Spinal cord (tissue), 10 donors: ENCODE data around the gene SRCAP. TPM values are rescaled to one million over a fixed set of nuclear protein-coding genes. Genes with fewer than 3 reads are reported as not detected.

Experiments
- DNase-seq, 6 donors: peaks; one replicate each; pipeline versions ENCODE4 v3.0.0 to v3.0.0-alpha.2; 2013 to 2015; ENCODE audit warnings: low spot score in 6 of 6, low read depth in 4 of 6
- H3K27ac ChIP-seq: one replicate; pipeline ENCODE4 v1.5.1; 2013; ENCODE audit warnings: low read depth, low read length, control low read depth
- H3K27me3 ChIP-seq: one replicate; pipeline ENCODE4 v1.6.1; 2013; ENCODE audit warnings: low read length; ENCODE audit not compliant: control insufficient read depth, insufficient read depth
- H3K36me3 ChIP-seq: one replicate; pipeline ENCODE4 v1.6.1; 2013; ENCODE audit warnings: low read length; ENCODE audit not compliant: control insufficient read depth, insufficient read depth
- H3K4me1 ChIP-seq: one replicate; pipeline ENCODE4 v1.6.1; 2013; ENCODE audit warnings: low read length; ENCODE audit not compliant: control insufficient read depth, insufficient read depth
- H3K4me3 ChIP-seq: one replicate; pipeline ENCODE4 v1.5.1; 2013; ENCODE audit warnings: low read depth, low read length, control low read depth
- H3K9me3 ChIP-seq: one replicate; pipeline ENCODE4 v1.6.1; 2013; ENCODE audit warnings: low read length; ENCODE audit not compliant: control insufficient read depth, insufficient read depth
- WGBS: methylation state at CpG from one replicate; pipeline ENCODE4 v1.1.5; 2013; ENCODE audit warnings: missing lambda C conversion rate; ENCODE audit not compliant: insufficient coverage; 5-methylcytosine and 5-hydroxymethylcytosine counted together
- polyA plus RNA-seq, 2 donors: library from polyadenylated mRNA; unstranded; fragments of 120-200 nt; gene quantifications; one replicate each; pipeline ENCODE4 v1.2.1, GENCODE V29; 2013; ENCODE audit not compliant: insufficient read length in 2 of 2
- total RNA-seq, 2 donors: library from RNA; depleted of rRNA in 1 of 2; stranded (reverse); fragments of 120-200 nt in 1 of 2; fragments of >200 nt in 1 of 2; gene quantifications; one replicate each; pipeline versions ENCODE4 v1.2.3 to v1.2.4, GENCODE V29; 2013 to 2014
- donor health status: healthy.

The SRCAP gene
- total and polyA plus RNA-seq, 4 donors, result 15.2 to 48.6 (median 33.4) TPM

DNA sequence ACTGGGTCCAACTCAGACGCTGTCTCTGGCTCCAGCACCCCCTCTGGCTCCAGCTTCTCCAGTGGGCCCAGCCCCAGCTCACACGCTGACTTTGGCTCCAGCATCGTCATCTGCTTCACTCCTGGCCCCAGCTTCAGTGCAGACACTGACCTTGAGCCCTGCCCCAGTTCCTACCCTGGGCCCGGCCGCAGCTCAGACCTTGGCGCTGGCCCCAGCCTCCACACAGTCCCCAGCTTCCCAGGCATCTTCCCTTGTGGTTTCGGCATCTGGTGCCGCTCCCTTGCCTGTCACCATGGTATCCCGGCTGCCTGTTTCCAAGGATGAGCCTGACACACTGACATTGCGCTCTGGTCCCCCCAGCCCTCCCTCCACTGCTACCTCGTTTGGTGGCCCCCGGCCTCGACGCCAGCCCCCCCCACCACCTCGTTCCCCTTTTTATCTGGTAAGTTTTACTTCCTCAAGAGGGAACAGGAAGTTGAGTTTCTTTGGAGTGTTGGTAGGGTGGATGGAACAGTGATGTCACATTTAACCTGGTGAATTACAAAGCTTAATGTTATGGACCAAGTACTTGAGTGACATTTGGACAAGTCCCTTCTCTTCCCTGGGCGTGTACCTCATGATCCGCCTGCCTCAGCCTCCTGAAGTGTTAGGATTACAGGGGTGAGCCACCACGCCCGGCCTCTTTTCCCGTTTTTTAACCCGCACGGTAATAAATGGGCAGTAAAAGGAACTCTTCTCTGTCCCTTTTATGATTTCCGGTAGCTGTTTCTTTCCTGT is 25.9 kb downstream of the SRCAP start:
- no peak for DNase-seq
- no peak overlapping the region for H3K4me3 ChIP-seq
- 87% methylated on average over 10 of the region's 23 CpGs for WGBS
- H3K36me3 ChIP-seq, result peaks cover 89% of the 10 kb centered on the region
- no peak overlapping the region for H3K27ac ChIP-seq
- H3K4me1 ChIP-seq, result peaks cover 3% of the 10 kb centered on the region
- no peaks in the 10 kb centered on the region for H3K9me3 ChIP-seq
- no peaks in the 10 kb centered on the region for H3K27me3 ChIP-seq

DNA sequence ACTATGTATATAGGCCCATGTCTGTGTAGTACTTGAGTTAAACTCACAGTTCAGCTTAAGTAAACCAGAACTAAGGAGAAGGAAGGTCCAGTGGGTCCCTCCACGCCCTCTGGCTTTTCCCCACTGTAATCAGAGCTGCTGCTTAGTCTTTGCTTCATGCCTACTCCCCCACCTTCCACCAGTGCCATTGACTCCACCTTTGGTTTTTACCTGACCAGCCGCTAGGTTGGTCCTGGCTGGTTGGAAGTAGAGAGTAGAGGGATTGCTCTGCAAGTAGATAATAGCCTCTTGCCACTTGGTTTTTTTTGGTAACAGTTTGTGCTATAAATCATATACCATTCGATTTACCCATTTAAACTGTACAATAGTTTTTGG is 26.4 kb downstream of the SRCAP start:
- H3K27me3 ChIP-seq, result no peaks in the 10 kb centered on the region
- no peaks in the 10 kb centered on the region for H3K9me3 ChIP-seq
- no peak overlapping the region for H3K4me3 ChIP-seq
- peaks cover 88% of the 10 kb centered on the region for H3K36me3 ChIP-seq
- no peak for DNase-seq
- no peak overlapping the region for H3K27ac ChIP-seq
- no CpG with 5 or more reads among the region's 3 CpGs for WGBS
- H3K4me1 ChIP-seq, result peaks cover 3% of the 10 kb centered on the region

DNA sequence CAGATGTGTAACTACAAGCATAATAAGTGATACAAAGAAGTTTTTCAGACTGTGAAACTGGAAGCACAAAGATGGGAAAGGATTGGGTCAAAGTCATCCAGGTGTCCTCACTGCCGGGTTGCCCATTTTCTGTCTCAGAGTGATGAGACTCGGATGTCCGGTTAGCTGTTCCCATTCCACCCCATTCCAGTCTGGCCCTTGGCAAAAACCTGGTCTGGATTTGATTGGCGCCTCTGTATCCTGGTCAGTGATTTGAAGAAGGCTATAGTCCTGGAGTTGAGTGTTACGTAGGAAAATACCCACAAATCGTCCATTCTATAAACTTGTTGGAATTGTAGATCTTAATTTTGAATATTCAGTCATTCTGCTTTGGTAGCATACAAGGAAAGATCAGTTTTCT is 29.4 kb downstream of the SRCAP start:
- WGBS, result 100% methylated on average over 2 of the region's 6 CpGs
- peaks cover 84% of the 10 kb centered on the region for H3K36me3 ChIP-seq
- H3K4me1 ChIP-seq, result peaks cover 3% of the 10 kb centered on the region
- H3K4me3 ChIP-seq, result no peak overlapping the region
- no peaks in the 10 kb centered on the region for H3K27me3 ChIP-seq
- H3K9me3 ChIP-seq, result no peaks in the 10 kb centered on the region
- no peak for DNase-seq
- no peak overlapping the region for H3K27ac ChIP-seq

DNA sequence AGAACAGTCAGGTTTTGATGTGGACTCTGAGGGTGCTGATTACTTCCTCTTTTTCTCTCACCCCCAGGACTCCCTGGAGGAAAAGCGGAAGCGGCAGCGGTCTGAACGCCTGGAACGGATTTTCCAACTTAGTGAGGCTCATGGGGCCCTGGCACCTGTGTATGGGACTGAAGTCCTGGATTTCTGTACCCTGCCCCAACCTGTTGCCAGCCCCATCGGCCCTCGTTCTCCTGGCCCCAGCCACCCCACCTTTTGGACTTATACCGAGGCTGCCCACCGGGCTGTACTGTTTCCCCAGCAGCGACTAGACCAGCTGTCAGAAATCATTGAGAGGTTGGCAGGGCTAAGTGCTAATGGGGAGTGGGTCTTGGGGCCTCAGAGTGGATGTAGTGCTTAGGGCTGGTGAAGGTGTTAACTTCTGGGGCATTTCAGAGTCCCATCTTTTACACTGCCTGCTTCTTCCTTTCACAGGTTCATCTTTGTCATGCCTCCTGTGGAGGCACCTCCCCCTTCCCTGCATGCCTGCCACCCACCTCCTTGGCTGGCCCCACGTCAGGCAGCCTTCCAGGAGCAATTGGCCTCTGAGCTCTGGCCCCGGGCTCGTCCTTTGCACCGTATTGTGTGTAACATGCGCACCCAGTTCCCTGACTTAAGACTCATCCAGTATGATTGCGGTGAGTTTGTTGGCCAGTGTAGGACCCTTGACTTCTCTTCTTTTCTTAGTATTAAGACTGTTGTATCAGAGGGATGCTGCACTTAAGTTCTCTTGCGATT is 30.1 kb downstream of the SRCAP start:
- Histone ChIP-seq H3K9me3 (no peaks in the 10 kb centered on the region), H3K27ac (no peak overlapping the region), H3K4me1 (peaks cover 2% of the 10 kb centered on the region), H3K4me3 (no peak overlapping the region), H3K36me3 (peaks cover 84% of the 10 kb centered on the region), H3K27me3 (no peaks in the 10 kb centered on the region)
- 86% methylated on average over 11 of the region's 17 CpGs for WGBS
- no peak for DNase-seq

DNA sequence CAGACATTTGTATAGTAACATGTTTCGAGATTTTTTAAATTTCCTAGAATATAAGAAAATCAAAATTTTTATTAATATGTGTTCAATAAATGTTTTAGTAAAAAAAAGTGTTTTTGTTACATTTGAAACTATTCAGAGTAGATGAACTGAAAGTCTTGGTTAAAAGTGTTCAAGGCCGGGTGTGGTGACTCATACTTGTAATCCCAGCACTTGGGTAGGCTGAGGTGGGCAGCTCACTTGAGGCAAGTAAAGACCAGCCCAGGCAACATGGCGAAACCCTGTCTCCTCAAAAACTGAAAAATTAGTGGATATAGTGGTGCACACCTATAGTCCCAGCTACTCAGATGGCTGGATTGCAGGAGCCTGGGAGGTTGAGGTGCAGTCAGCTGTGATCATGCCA is 32.4 kb downstream of the SRCAP start:
- Histone ChIP-seq H3K4me3 (no peak overlapping the region), H3K36me3 (peaks cover 82% of the 10 kb centered on the region), H3K27ac (no peak overlapping the region), H3K4me1 (no peaks in the 10 kb centered on the region), H3K9me3 (no peaks in the 10 kb centered on the region), H3K27me3 (no peaks in the 10 kb centered on the region)
- 100% methylated on average over 2 of the region's 3 CpGs for WGBS
- DNase-seq, result no peak

DNA sequence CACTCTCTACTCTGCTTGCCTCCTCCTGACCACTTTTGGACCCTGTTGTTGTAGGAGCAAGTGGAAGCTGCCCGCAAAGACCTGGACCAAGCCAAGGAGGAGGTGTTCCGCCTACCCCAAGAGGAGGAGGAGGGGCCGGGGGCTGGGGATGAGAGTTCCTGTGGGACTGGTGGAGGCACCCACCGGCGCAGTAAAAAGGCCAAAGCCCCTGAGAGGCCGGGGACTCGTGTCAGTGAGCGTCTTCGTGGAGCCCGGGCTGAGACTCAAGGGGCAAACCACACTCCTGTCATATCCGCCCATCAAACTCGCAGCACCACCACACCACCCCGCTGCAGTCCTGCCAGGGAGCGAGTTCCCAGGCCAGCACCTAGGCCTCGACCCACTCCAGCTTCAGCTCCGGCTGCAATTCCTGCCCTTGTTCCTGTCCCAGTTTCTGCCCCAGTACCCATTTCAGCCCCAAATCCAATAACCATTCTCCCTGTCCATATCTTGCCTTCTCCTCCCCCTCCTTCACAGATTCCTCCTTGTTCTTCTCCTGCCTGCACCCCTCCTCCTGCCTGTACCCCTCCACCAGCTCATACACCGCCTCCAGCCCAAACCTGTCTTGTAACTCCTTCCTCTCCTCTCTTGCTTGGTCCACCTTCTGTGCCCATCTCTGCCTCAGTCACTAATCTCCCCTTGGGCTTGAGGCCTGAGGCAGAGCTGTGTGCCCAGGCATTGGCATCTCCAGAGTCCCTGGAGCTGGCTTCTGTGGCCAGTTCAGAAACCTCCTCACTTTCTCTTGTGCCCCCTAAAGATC is 38.2 kb downstream of the SRCAP start:
- Histone ChIP-seq H3K4me3 (no peak overlapping the region), H3K4me1 (no peaks in the 10 kb centered on the region), H3K9me3 (no peaks in the 10 kb centered on the region), H3K27me3 (no peaks in the 10 kb centered on the region), H3K36me3 (peaks cover 90% of the 10 kb centered on the region), H3K27ac (no peak overlapping the region)
- DNase-seq, result no peak
- 97% methylated on average over 16 of the region's 17 CpGs for WGBS

DNA sequence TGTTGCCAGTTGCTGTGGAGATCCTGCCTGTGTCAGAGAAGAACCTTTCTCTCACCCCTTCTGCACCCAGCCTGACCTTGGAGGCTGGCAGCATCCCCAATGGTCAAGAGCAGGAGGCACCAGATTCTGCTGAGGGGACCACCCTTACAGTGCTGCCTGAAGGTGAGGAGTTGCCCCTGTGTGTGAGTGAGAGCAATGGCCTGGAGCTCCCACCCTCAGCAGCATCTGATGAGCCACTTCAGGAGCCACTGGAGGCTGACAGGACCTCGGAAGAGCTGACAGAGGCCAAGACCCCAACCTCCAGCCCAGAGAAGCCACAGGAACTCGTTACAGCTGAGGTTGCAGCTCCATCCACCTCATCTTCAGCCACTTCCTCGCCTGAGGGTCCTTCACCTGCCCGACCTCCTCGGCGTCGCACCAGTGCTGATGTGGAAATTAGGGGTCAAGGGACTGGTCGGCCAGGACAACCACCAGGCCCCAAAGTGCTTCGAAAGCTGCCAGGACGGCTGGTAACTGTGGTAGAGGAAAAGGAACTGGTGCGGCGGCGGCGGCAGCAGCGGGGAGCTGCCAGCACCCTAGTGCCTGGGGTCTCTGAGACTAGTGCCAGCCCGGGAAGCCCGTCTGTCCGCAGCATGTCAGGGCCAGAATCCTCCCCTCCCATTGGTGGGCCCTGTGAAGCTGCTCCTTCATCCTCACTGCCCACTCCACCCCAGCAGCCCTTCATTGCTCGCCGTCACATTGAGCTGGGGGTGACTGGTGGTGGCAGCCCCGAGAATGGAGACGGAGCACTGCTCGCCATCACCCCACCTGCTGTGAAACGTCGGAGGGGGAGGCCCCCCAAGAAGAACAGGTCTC is 39.0 kb downstream of the SRCAP start:
- 96% methylated on average over 16 of the region's 25 CpGs for WGBS

DNA sequence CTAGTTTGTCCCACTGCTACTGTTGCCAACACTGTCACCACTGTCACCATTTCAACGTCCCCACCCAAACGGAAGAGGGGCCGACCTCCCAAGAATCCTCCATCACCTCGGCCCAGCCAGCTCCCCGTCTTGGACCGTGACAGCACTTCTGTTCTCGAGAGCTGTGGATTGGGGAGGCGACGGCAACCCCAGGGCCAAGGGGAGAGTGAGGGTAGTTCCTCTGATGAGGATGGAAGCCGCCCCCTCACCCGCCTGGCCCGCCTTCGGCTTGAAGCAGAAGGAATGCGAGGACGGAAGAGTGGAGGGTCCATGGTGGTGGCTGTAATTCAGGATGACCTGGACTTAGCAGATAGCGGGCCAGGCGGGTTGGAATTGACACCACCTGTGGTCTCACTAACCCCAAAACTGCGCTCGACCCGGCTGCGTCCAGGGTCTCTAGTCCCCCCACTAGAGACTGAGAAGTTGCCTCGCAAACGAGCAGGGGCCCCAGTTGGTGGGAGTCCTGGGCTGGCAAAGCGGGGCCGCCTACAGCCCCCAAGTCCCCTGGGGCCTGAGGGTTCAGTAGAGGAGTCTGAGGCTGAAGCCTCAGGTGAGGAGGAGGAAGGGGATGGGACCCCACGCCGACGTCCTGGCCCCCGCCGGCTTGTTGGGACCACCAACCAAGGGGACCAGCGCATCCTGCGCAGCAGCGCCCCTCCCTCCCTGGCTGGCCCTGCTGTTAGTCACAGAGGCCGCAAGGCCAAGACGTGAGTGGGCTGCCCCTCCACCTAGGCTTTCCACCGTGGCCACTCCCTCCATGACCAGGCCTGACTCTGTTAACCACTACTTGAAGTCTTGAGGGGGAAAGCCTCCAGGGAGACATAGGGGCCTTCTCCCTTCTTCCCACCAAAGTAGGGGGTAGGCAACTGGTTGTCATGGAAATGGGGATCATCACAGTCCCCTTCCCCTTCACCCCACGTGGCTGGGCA is 40.3 kb downstream of the SRCAP start:
- Histone ChIP-seq H3K4me3 (no peak overlapping the region), H3K9me3 (no peaks in the 10 kb centered on the region), H3K4me1 (no peaks in the 10 kb centered on the region), H3K36me3 (peaks cover 81% of the 10 kb centered on the region), H3K27me3 (no peaks in the 10 kb centered on the region), H3K27ac (no peak overlapping the region)
- no peak for DNase-seq
- WGBS, result 90% methylated on average over 22 of the region's 37 CpGs

More for the DNA sequence above, 39.0 kb downstream of the SRCAP start:
- Histone ChIP-seq H3K9me3 (no peaks in the 10 kb centered on the region), H3K27me3 (no peaks in the 10 kb centered on the region), H3K4me1 (no peaks in the 10 kb centered on the region), H3K27ac (no peak overlapping the region), H3K36me3 (peaks cover 87% of the 10 kb centered on the region), H3K4me3 (no peak overlapping the region)
- DNase-seq, result no peak
